HEK293 (cell line): ENCODE data around the gene ZNF585A.

Experiments used
- HOXC10 ChIP-seq: sonication (generic); formaldehyde crosslinking; IDR thresholded peaks from 2 replicates; pipeline ENCODE4 v1.8.1; 2023; ENCODE audit warnings: mild to moderate bottlenecking, missing genetic modification reagents
- KLF9 ChIP-seq: fragments of 450-650 bp; formaldehyde crosslinking; IDR thresholded peaks from 2 replicates; pipeline ENCODE4 v1.5.1; 2016; ENCODE audit warnings: missing biosample characterization, missing genetic modification characterization, low read depth
- PRDM4 ChIP-seq: fragments of 450-650 bp; formaldehyde crosslinking; IDR thresholded peaks from 2 replicates; pipeline ENCODE4 v1.5.1; 2017; ENCODE audit warnings: missing biosample characterization, missing genetic modification characterization
- SALL2 ChIP-seq: fragments of 450-650 bp; formaldehyde crosslinking; IDR thresholded peaks from 2 replicates; pipeline ENCODE4 v1.5.0; 2017; ENCODE audit warnings: missing biosample characterization, mild to moderate bottlenecking, missing genetic modification characterization, borderline replicate concordance
- SCRT1 ChIP-seq: fragments of 450-650 bp; formaldehyde crosslinking; IDR thresholded peaks from 2 replicates; pipeline ENCODE4 v1.5.1; 2016; ENCODE audit warnings: missing biosample characterization, missing genetic modification characterization, borderline replicate concordance
- YY2 ChIP-seq: fragments of 450-650 bp; formaldehyde crosslinking; IDR thresholded peaks from 2 replicates; pipeline ENCODE4 v1.5.1; 2016; ENCODE audit warnings: missing biosample characterization, missing genetic modification characterization
- ZBTB17 ChIP-seq: fragments of 450-650 bp; formaldehyde crosslinking; IDR thresholded peaks from 2 replicates; pipeline ENCODE4 v1.5.1; 2016; ENCODE audit warnings: missing biosample characterization, missing genetic modification characterization
- ZFHX2 ChIP-seq: fragments of 450-650 bp; formaldehyde crosslinking; conservative IDR thresholded peaks from 2 replicates; pipeline ENCODE4 v1.5.1; 2016; ENCODE audit warnings: missing biosample characterization, missing genetic modification characterization
- ZFP41 ChIP-seq: fragments of 450-650 bp; formaldehyde crosslinking; IDR thresholded peaks from 2 replicates; pipeline ENCODE4 v1.5.1; 2016; ENCODE audit warnings: missing biosample characterization, missing genetic modification characterization, borderline replicate concordance
- ZNF174 ChIP-seq: fragments of 450-650 bp; formaldehyde crosslinking; IDR thresholded peaks from 2 replicates; pipeline ENCODE4 v1.5.0; 2017; ENCODE audit warnings: missing biosample characterization, mild to moderate bottlenecking, missing genetic modification characterization
- ZNF18 ChIP-seq: fragments of 450-650 bp; formaldehyde crosslinking; IDR thresholded peaks from 2 replicates; pipeline ENCODE4 v1.5.1; 2016; ENCODE audit warnings: missing biosample characterization, missing genetic modification characterization
- ZNF221 ChIP-seq: fragments of 450-650 bp; formaldehyde crosslinking; IDR thresholded peaks from 2 replicates; pipeline ENCODE4 v1.5.1; 2017; ENCODE audit warnings: missing biosample characterization, missing genetic modification characterization, borderline replicate concordance
- ZNF248 ChIP-seq: fragments of 450-650 bp; formaldehyde crosslinking; IDR thresholded peaks from 2 replicates; pipeline ENCODE4 v1.5.1; 2017; ENCODE audit warnings: missing biosample characterization, missing genetic modification characterization
- ZNF26 ChIP-seq: fragments of 450-650 bp; formaldehyde crosslinking; IDR thresholded peaks from 2 replicates; pipeline ENCODE4 v1.5.1; 2016; ENCODE audit warnings: missing biosample characterization, missing genetic modification characterization
- ZNF266 ChIP-seq: fragments of 450-650 bp; formaldehyde crosslinking; IDR thresholded peaks from 2 replicates; pipeline ENCODE4 v1.5.1; 2016; ENCODE audit warnings: missing biosample characterization, missing genetic modification characterization, low read depth
- ZNF292 ChIP-seq: fragments of 450-650 bp; formaldehyde crosslinking; IDR thresholded peaks from 2 replicates; pipeline ENCODE4 v1.5.1; 2016; ENCODE audit warnings: low read depth, missing biosample characterization, missing genetic modification characterization, borderline replicate concordance
- ZNF311 ChIP-seq: fragments of 450-650 bp; formaldehyde crosslinking; IDR thresholded peaks from 2 replicates; pipeline ENCODE4 v1.5.1; 2017; ENCODE audit warnings: missing biosample characterization, missing genetic modification characterization, borderline replicate concordance
- ZNF341 ChIP-seq: fragments of 450-650 bp; formaldehyde crosslinking; IDR thresholded peaks from 2 replicates; pipeline ENCODE4; 2016; ENCODE audit warnings: low read depth, missing biosample characterization, missing genetic modification characterization
- ZNF391 ChIP-seq: fragments of 450-650 bp; formaldehyde crosslinking; IDR thresholded peaks from 2 replicates; pipeline ENCODE4 v1.5.1; 2016; ENCODE audit warnings: low read depth, missing biosample characterization, missing genetic modification characterization, borderline replicate concordance
- ZNF426 ChIP-seq: fragments of 450-650 bp; formaldehyde crosslinking; IDR thresholded peaks from 2 replicates; pipeline ENCODE4 v1.5.1; 2017; ENCODE audit warnings: missing biosample characterization, missing genetic modification characterization, mild to moderate bottlenecking, inconsistent platforms, moderate library complexity
- ZNF518A ChIP-seq: fragments of 450-650 bp; formaldehyde crosslinking; conservative IDR thresholded peaks from 2 replicates; pipeline ENCODE4 v1.5.1; 2016; ENCODE audit warnings: low read depth, missing biosample characterization, missing genetic modification characterization
- ZNF555 ChIP-seq: fragments of 450-650 bp; formaldehyde crosslinking; conservative IDR thresholded peaks from 2 replicates; pipeline ENCODE4 v1.5.1; 2017; ENCODE audit warnings: missing biosample characterization, mild to moderate bottlenecking, missing genetic modification characterization, inconsistent platforms
- ZNF626 ChIP-seq: fragments of 450-650 bp; sonication (Bioruptor Pico); formaldehyde crosslinking; IDR thresholded peaks from 2 replicates; pipeline ENCODE4 v1.5.1; 2018; ENCODE audit warnings: missing biosample characterization, missing genetic modification characterization, inconsistent platforms
- ZNF777 ChIP-seq: fragments of 450-650 bp; formaldehyde crosslinking; IDR thresholded peaks from 2 replicates; pipeline ENCODE4 v1.5.1; 2017; ENCODE audit warnings: missing biosample characterization, missing genetic modification characterization, borderline replicate concordance
- ZNF837 ChIP-seq: fragments of 450-650 bp; formaldehyde crosslinking; IDR thresholded peaks from 2 replicates; pipeline ENCODE4 v1.5.1; 2016; ENCODE audit warnings: missing biosample characterization, missing genetic modification characterization
- ZXDB ChIP-seq: fragments of 450-650 bp; formaldehyde crosslinking; IDR thresholded peaks from 2 replicates; pipeline ENCODE4 v1.5.1; 2016; ENCODE audit warnings: missing biosample characterization, missing genetic modification characterization
- TF ChIP-seq, protein P1 (sequence below): fragments of 450-650 bp; formaldehyde crosslinking; IDR thresholded peaks from 2 replicates; pipeline ENCODE4; 2016; ENCODE audit warnings: missing biosample characterization, missing genetic modification characterization

The ZNF585A gene

GRCh38 chr19:37172368-37173366 lies at the start of gene ZNF585A (continued):
- TF ChIP-seq ZNF518A = peak; percentile 98
- TF ChIP-seq ZNF266 = no peak
- no peak for TF ChIP-seq ZFHX2
- TF ChIP-seq PRDM4 (tag by site-specific recombination) = 0 out of 2 replicates have a peak, but pooled peaks have one; percentile 22
- TF ChIP-seq KLF9 (tag by site-specific recombination) = 0 out of 2 replicates have a peak, but pooled peaks have one; percentile 7
- peak; percentile 83 for TF ChIP-seq ZNF341 (tag by site-specific recombination)
- TF ChIP-seq SCRT1 (tag by site-specific recombination) = peak; percentile 100
- TF ChIP-seq SALL2 (tag by site-specific recombination) = no peak
- TF ChIP-seq ZNF174 (tag by site-specific recombination) = no peak
- no peak for TF ChIP-seq HOXC10
- no peak for TF ChIP-seq ZNF391 (tag by site-specific recombination)
- TF ChIP-seq ZNF248 (tag by site-specific recombination) = no peak
- TF ChIP-seq ZNF426 (tag by site-specific recombination) = no peak
- TF ChIP-seq ZNF837 (tag by site-specific recombination) = no peak
- TF ChIP-seq ZNF626 (tag by site-specific recombination) = no peak
- TF ChIP-seq YY2 = peak; percentile 100
- no peak for TF ChIP-seq ZFP41 (tag by site-specific recombination)
- TF ChIP-seq ZNF555 = no peak
- TF ChIP-seq ZBTB17 (tag by site-specific recombination) = peak; percentile 99
- TF ChIP-seq ZNF221 (tag by site-specific recombination) = no peak
- TF ChIP-seq ZNF26 = no peak
- TF ChIP-seq ZNF311 (tag by site-specific recombination) = no peak
- peak; percentile 87 for TF ChIP-seq ZXDB (tag by site-specific recombination)
- no peak for TF ChIP-seq ZNF292 (tag by site-specific recombination)
- TF ChIP-seq ZNF777 (tag by site-specific recombination) = no peak
- TF ChIP-seq, protein P1, sequence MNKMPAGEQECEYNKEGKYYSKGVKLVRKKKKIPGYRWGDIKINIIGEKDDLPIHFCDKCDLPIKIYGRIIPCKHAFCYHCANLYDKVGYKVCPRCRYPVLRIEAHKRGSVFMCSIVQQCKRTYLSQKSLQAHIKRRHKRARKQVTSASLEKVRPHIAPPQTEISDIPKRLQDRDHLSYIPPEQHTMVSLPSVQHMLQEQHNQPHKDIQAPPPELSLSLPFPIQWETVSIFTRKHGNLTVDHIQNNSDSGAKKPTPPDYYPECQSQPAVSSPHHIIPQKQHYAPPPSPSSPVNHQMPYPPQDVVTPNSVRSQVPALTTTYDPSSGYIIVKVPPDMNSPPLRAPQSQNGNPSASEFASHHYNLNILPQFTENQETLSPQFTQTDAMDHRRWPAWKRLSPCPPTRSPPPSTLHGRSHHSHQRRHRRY (tag by site-specific recombination) = no peak
- TF ChIP-seq ZNF18 (tag by site-specific recombination) = no peak; the same call in 1 of the 2 replicates
